ENCODE results near the gene IAH1.

IAH1 gene

DNA sequence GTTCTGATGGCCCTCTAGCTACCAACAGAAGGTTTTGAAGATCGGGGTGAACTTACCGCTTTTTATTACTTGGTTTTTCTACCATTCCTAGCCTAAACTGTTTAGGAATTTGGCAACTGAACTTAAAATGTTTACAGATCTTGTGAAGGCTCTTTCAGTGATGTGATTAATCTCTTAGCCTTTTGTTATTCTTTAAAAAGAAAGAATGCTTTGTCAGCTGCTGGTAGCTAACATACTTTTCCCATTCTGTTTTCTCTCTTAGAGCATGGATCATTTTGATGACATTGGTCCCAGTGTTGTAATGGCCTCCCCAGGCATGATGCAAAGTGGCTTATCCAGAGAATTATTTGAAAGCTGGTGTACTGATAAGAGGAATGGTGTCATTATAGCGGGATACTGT is 32.8 kb upstream of the IAH1 start:
- TF ChIP-seq, protein P1, sequence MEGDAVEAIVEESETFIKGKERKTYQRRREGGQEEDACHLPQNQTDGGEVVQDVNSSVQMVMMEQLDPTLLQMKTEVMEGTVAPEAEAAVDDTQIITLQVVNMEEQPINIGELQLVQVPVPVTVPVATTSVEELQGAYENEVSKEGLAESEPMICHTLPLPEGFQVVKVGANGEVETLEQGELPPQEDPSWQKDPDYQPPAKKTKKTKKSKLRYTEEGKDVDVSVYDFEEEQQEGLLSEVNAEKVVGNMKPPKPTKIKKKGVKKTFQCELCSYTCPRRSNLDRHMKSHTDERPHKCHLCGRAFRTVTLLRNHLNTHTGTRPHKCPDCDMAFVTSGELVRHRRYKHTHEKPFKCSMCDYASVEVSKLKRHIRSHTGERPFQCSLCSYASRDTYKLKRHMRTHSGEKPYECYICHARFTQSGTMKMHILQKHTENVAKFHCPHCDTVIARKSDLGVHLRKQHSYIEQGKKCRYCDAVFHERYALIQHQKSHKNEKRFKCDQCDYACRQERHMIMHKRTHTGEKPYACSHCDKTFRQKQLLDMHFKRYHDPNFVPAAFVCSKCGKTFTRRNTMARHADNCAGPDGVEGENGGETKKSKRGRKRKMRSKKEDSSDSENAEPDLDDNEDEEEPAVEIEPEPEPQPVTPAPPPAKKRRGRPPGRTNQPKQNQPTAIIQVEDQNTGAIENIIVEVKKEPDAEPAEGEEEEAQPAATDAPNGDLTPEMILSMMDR (IDR thresholded peaks at IDR 0.05; ENCODE audit: low read depth, low read length): no peak
- no peak overlapping the region for H3K4me3 ChIP-seq (replicated peaks in 1 of 2; ENCODE audit: low read depth in 2 of 2, low read length in 2 of 2)
- no peak for DNase-seq (ENCODE audit: low read depth in 2 of 2)

GRCh38 chr2:9443526-9443925 is 30.8 kb upstream of the IAH1 start:
- DNase-seq (ENCODE audit: low read depth in 2 of 2): no peak
- no peak overlapping the region for H3K4me3 ChIP-seq (replicated peaks in 1 of 2; ENCODE audit: low read depth in 2 of 2, low read length in 2 of 2)
- TF ChIP-seq, protein P1 (IDR thresholded peaks at IDR 0.05; ENCODE audit: low read depth, low read length): no peak

DNA sequence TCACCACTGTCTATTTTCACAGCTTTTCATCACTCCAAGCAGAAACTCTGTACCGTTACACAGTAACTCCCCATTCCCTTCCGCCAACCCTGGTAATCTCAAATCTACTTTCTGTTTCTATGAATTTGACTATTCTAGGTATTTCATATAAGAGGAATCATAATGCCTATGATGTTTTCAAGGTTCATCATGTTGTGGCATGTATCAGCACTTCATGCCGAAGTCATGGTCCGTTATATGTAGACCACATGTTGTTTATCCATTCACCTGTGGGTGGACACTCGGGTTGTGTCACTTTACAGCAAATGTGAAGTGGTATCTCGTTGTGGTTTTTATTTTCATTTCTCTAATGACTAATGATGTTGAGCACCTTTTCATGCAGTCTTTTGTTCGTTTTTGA is 29.3 kb upstream of the IAH1 start:
- H3K4me3 ChIP-seq (replicated peaks in 1 of 2; ENCODE audit: low read depth in 2 of 2, low read length in 2 of 2): no peak overlapping the region
- no peak for DNase-seq (ENCODE audit: low read depth in 2 of 2)
- TF ChIP-seq, protein P1 (IDR thresholded peaks at IDR 0.05; ENCODE audit: low read depth, low read length): no peak

- DNase-seq (ENCODE audit: low read depth in 2 of 2): no peak
- TF ChIP-seq, protein P1 (IDR thresholded peaks at IDR 0.05; ENCODE audit: low read depth, low read length): no peak
Observed at GRCh38 chr2:9451231-9451630, 23.1 kb upstream of the IAH1 start.

GRCh38 chr2:9460441-9461017 is 13.8 kb upstream of the IAH1 start:
- no peak overlapping the region for H3K4me3 ChIP-seq (replicated peaks in 1 of 2; ENCODE audit: low read depth in 2 of 2, low read length in 2 of 2)
- TF ChIP-seq, protein P1 (IDR thresholded peaks at IDR 0.05; ENCODE audit: low read depth, low read length): no peak
- DNase-seq (ENCODE audit: low read depth in 2 of 2): no peak

More at GRCh38 chr2:9451231-9451630, 23.1 kb upstream of the IAH1 start:
- no peak overlapping the region for H3K4me3 ChIP-seq (replicated peaks in 1 of 2; ENCODE audit: low read depth in 2 of 2, low read length in 2 of 2)

DNA sequence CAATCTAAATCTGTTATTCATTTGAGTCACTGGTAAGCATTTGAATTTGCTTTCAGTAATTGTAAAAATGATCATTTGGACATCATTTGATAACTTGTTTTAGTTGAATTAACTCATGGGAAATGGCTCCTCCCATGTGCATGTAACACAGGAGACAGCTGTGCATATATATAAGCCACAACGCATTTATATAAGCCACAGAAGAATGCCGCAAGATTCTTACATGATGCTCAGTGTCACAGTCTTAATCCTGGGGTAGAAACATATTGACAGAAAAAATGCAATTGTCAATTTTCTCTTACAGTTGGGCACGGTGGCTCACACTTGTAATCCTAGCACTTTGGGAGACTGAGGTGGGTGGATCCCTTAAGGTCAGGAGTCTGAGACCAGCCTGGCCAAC is 13.3 kb upstream of the IAH1 start:
- no peak for DNase-seq (ENCODE audit: low read depth in 2 of 2)
- TF ChIP-seq, protein P1 (IDR thresholded peaks at IDR 0.05; ENCODE audit: low read depth, low read length): no peak
- H3K4me3 ChIP-seq (replicated peaks in 1 of 2; ENCODE audit: low read depth in 2 of 2, low read length in 2 of 2): no peak overlapping the region

DNA sequence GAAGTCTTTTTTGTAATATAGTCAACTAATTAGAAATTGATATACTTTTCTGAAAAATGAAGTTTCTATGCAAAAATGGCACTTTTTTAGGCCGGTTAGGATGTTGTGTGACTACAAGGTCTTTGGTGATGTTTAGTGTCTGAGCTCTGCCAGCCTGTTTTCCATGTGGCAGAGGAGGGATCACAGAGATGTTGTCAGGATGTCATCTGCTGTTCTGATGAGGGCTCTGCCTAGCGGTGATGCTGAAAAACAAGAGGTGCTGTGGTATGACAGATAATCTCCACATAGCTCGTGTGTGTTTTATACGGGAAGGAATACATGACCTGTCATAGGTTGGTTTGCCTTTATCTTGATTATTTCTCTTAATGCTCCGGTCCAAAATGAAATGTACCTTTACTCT is 12.0 kb upstream of the IAH1 start:
- no peak for DNase-seq (ENCODE audit: low read depth in 2 of 2)
- TF ChIP-seq, protein P1 (IDR thresholded peaks at IDR 0.05; ENCODE audit: low read depth, low read length): no peak
- H3K4me3 ChIP-seq (replicated peaks in 1 of 2; ENCODE audit: low read depth in 2 of 2, low read length in 2 of 2): no peak overlapping the region

Data from cardiac fibroblast (primary cell).